Fibroblast of lung (primary cell): ENCODE data around the gene EMP3.

ENCODE experiments used
- CTCF ChIP-seq, 2 donors: IDR thresholded peaks in 1 of 2; conservative IDR thresholded peaks in 1 of 2; 1 replicate in 1 of 2; 2 replicates in 1 of 2; pipeline ENCODE4 v1.5.1; 2011 to 2012; ENCODE audit warnings: low read length in 2 of 2, control low read depth in 1 of 2, inconsistent platforms in 1 of 2, low read depth in 1 of 2, mild to moderate bottlenecking in 1 of 2
- EZH2 ChIP-seq: IDR thresholded peaks from 2 replicates; pipeline ENCODE4 v1.5.1; 2012; ENCODE audit warnings: low read length, control low read depth, mild to moderate bottlenecking; ENCODE audit errors: missing control alignments

- TF ChIP-seq CTCF (conservative IDR thresholded peaks at IDR 0.05 in 1 of 2, IDR thresholded peaks at IDR 0.05 in 1 of 2; ENCODE audit: low read depth in 1 of 2, low read length in 2 of 2) (no peak), EZH2 (no peak)
These were observed 7.5 kb downstream of the EMP3 start for GRCh38 chr19:48332662-48333466.
